ENCODE data around the gene ZFP3.
A peak's percentile ranks its signal among the peaks of the same experiment; 100 is the strongest.
"Not testable (repeated sequence)": the region's sequence is repeated elsewhere in the genome, so short reads cannot be mapped to it uniquely, and the experiment has no call there.

ZFP3 gene

GRCh38 chr17:5069724-5070123 is 8.5 kb upstream of the ZFP3 start:
- H3K27me3 ChIP-seq (replicated peaks; ENCODE audit: insufficient read depth, low read length), result no peaks in the 10 kb centered on the region
- no peak overlapping the region for H2AFZ ChIP-seq (ENCODE audit: low read length)
- H3K4me1 ChIP-seq (ENCODE audit: low read length), result no peaks in the 10 kb centered on the region
- H3K9ac ChIP-seq (ENCODE audit: low read length), result no peak overlapping the region
- no peak overlapping the region for H3K4me3 ChIP-seq (ENCODE audit: low read length)
- H4K20me1 ChIP-seq (ENCODE audit: insufficient read depth, low read length), result no peaks in the 10 kb centered on the region
- no peaks in the 10 kb centered on the region for H3K79me2 ChIP-seq (ENCODE audit: low read length)
- H3K9me2 ChIP-seq (replicated peaks; ENCODE audit: insufficient read depth, low read length), result no peaks in the 10 kb centered on the region
- H3K9me3 ChIP-seq (replicated peaks; ENCODE audit: insufficient read depth, low read length), result no peaks in the 10 kb centered on the region
- no peak overlapping the region for H3K4me2 ChIP-seq (ENCODE audit: low read depth, low read length)
- TF ChIP-seq CTCF (IDR thresholded peaks at IDR 0.05; ENCODE audit: low read length) (no peak), EZH2phosphoT487 (IDR thresholded peaks at IDR 0.05; ENCODE audit: low read length) (no peak)
- H3K36me3 ChIP-seq (replicated peaks; ENCODE audit: insufficient read depth, low read length), result no peaks in the 10 kb centered on the region
- H3F3A ChIP-seq (ENCODE audit: insufficient read depth, low read length), result no peaks in the 10 kb centered on the region
- no peak overlapping the region for H3K27ac ChIP-seq (ENCODE audit: low read length)
- DNase-seq, result no peak

- not testable (repeated sequence) for H3K4me3 ChIP-seq (ENCODE audit: low read length); H3K9me3 ChIP-seq (replicated peaks; ENCODE audit: insufficient read depth, low read length); H3K79me2 ChIP-seq (ENCODE audit: low read length); DNase-seq; H3K9me2 ChIP-seq (replicated peaks; ENCODE audit: insufficient read depth, low read length); H3F3A ChIP-seq (ENCODE audit: insufficient read depth, low read length); H3K4me2 ChIP-seq (ENCODE audit: low read depth, low read length); H3K4me1 ChIP-seq (ENCODE audit: low read length); H3K27ac ChIP-seq (ENCODE audit: low read length); H3K27me3 ChIP-seq (replicated peaks; ENCODE audit: insufficient read depth, low read length); H3K36me3 ChIP-seq (replicated peaks; ENCODE audit: insufficient read depth, low read length); H3K9ac ChIP-seq (ENCODE audit: low read length); H4K20me1 ChIP-seq (ENCODE audit: insufficient read depth, low read length)
- 0 out of 2 replicates have a peak overlapping the region, but pooled peaks have one; percentile 12 for H2AFZ ChIP-seq (ENCODE audit: low read length)
Observed at GRCh38 chr17:5075472-5075871, 2.8 kb upstream of the ZFP3 start.

GRCh38 chr17:5077275-5077674 is 992 bp upstream of the ZFP3 start:
- not testable (repeated sequence) for H3K4me1 ChIP-seq (ENCODE audit: low read length); H3K4me2 ChIP-seq (ENCODE audit: low read depth, low read length); H3F3A ChIP-seq (ENCODE audit: insufficient read depth, low read length); H3K9me3 ChIP-seq (replicated peaks; ENCODE audit: insufficient read depth, low read length); H3K4me3 ChIP-seq (ENCODE audit: low read length); H4K20me1 ChIP-seq (ENCODE audit: insufficient read depth, low read length); H3K27ac ChIP-seq (ENCODE audit: low read length); DNase-seq; H3K9ac ChIP-seq (ENCODE audit: low read length); H3K36me3 ChIP-seq (replicated peaks; ENCODE audit: insufficient read depth, low read length); H3K79me2 ChIP-seq (ENCODE audit: low read length); H3K9me2 ChIP-seq (replicated peaks; ENCODE audit: insufficient read depth, low read length); H3K27me3 ChIP-seq (replicated peaks; ENCODE audit: insufficient read depth, low read length); H2AFZ ChIP-seq (ENCODE audit: low read length)

GRCh38 chr17:5077781-5078105 is 524 bp upstream of the ZFP3 start:
- Histone ChIP-seq H3K4me3 (ENCODE audit: low read length) (no peak overlapping the region), H4K20me1 (ENCODE audit: insufficient read depth, low read length) (no peaks in the 10 kb centered on the region), H3K9me2 (replicated peaks; ENCODE audit: insufficient read depth, low read length) (no peaks in the 10 kb centered on the region), H2AFZ (ENCODE audit: low read length) (no peak overlapping the region), H3K27ac (ENCODE audit: low read length) (no peak overlapping the region), H3F3A (ENCODE audit: insufficient read depth, low read length) (no peaks in the 10 kb centered on the region), H3K9ac (ENCODE audit: low read length) (no peak overlapping the region), H3K27me3 (replicated peaks; ENCODE audit: insufficient read depth, low read length) (no peaks in the 10 kb centered on the region), H3K9me3 (replicated peaks; ENCODE audit: insufficient read depth, low read length) (no peaks in the 10 kb centered on the region), H3K79me2 (ENCODE audit: low read length) (no peaks in the 10 kb centered on the region), H3K4me1 (ENCODE audit: low read length) (no peaks in the 10 kb centered on the region), H3K4me2 (ENCODE audit: low read depth, low read length) (no peak overlapping the region), H3K36me3 (replicated peaks; ENCODE audit: insufficient read depth, low read length) (no peaks in the 10 kb centered on the region)
- DNase-seq, result no peak
- TF ChIP-seq EZH2phosphoT487 (IDR thresholded peaks at IDR 0.05; ENCODE audit: low read length) (no peak), EZH2 (optimal IDR thresholded peaks at IDR 0.05; ENCODE audit: low read depth, low read length) (no peak), CTCF (IDR thresholded peaks at IDR 0.05; ENCODE audit: low read length) (no peak)
